A673 (cell line): ENCODE results near the gene CFAP157.

ENCODE experiments used
- EZH2 ChIP-seq: fragments of 200-600 bp; sonication (generic); IDR thresholded peaks from 2 replicates; pipeline ENCODE4 v1.6.1; 2017; ENCODE audit warnings: borderline replicate concordance, low read depth, mild to moderate bottlenecking, mixed read lengths, antibody characterized with exemption, low read length; ENCODE audit not compliant: poor library complexity, severe bottlenecking
- TF ChIP-seq, protein P1 (sequence below): fragments of 300-800, 200-600 bp; sonication (generic); conservative IDR thresholded peaks from 2 replicates; pipeline ENCODE4 v1.5.1; 2017; ENCODE audit warnings: low read depth, mild to moderate bottlenecking, antibody characterized with exemption, low read length, moderate library complexity, mixed read lengths

- TF ChIP-seq, protein P1, sequence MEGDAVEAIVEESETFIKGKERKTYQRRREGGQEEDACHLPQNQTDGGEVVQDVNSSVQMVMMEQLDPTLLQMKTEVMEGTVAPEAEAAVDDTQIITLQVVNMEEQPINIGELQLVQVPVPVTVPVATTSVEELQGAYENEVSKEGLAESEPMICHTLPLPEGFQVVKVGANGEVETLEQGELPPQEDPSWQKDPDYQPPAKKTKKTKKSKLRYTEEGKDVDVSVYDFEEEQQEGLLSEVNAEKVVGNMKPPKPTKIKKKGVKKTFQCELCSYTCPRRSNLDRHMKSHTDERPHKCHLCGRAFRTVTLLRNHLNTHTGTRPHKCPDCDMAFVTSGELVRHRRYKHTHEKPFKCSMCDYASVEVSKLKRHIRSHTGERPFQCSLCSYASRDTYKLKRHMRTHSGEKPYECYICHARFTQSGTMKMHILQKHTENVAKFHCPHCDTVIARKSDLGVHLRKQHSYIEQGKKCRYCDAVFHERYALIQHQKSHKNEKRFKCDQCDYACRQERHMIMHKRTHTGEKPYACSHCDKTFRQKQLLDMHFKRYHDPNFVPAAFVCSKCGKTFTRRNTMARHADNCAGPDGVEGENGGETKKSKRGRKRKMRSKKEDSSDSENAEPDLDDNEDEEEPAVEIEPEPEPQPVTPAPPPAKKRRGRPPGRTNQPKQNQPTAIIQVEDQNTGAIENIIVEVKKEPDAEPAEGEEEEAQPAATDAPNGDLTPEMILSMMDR = no peak
- no peak for TF ChIP-seq EZH2
Observed at GRCh38 chr9:127712371-127712770, 5.6 kb downstream of the CFAP157 start.
